Kidney (tissue), 14 donors: ENCODE data around the gene SNX15. TPM values are rescaled to one million over a fixed set of nuclear protein-coding genes. Genes with fewer than 3 reads are reported as not detected.

Experiments used
- DNase-seq, 5 donors: peaks; one replicate each; pipeline ENCODE4 v3.0.0-alpha.2; 2013 to 2020
- FAIRE-seq: peaks from 2 replicates; lab custom pipeline; 2012; peaks lifted over from hg19 to GRCh38; lab: Jason Lieb, UNC
- H3K27ac ChIP-seq, 2 donors: one replicate each; pipeline ENCODE4 v1.7.0; 2013; ENCODE audit warnings: low read depth in 2 of 2, low read length in 2 of 2, inconsistent platforms in 1 of 2
- H3K27me3 ChIP-seq: one replicate; pipeline ENCODE4 v1.7.1; 2013; ENCODE audit warnings: low read length, inconsistent platforms; ENCODE audit not compliant: control insufficient read depth, insufficient read depth
- H3K36me3 ChIP-seq, 3 donors: one replicate each; pipeline versions ENCODE4 v1.7.0 to v1.7.1; 2013; ENCODE audit warnings: low read length in 3 of 3, control low read depth in 1 of 3, inconsistent platforms in 1 of 3; ENCODE audit not compliant: insufficient read depth in 3 of 3, control insufficient read depth in 2 of 3
- H3K4me1 ChIP-seq, 3 donors: one replicate each; pipeline versions ENCODE4 v1.7.0 to v1.7.1; 2013; ENCODE audit warnings: low read length in 3 of 3, inconsistent platforms in 1 of 3, low read depth in 1 of 3; ENCODE audit not compliant: control insufficient read depth in 2 of 3, insufficient read depth in 2 of 3
- H3K4me3 ChIP-seq, 3 donors: one replicate each; pipeline versions ENCODE4 v1.7.0 to v1.8.1; 2013; ENCODE audit warnings: low read length in 3 of 3, control low read depth in 1 of 3, inconsistent platforms in 1 of 3
- H3K9ac ChIP-seq, 3 donors: one replicate each; pipeline versions ENCODE4 v1.7.0 to v1.7.1; 2013; ENCODE audit warnings: low read length in 3 of 3, control low read depth in 1 of 3, inconsistent platforms in 1 of 3
- H3K9me3 ChIP-seq, 3 donors: one replicate each; pipeline versions ENCODE4 v1.7.0 to v1.7.1; 2013; ENCODE audit warnings: low read length in 3 of 3, control low read depth in 1 of 3, inconsistent platforms in 1 of 3; ENCODE audit not compliant: control insufficient read depth in 2 of 3, insufficient read depth in 1 of 3
- CTCF ChIP-seq: IDR thresholded peaks from 3 replicates; pipeline ENCODE4 v1.5.1; 2012; ENCODE audit warnings: mild to moderate bottlenecking, moderate library complexity, borderline replicate concordance; ENCODE audit not compliant: insufficient read depth; ENCODE audit errors: extremely low read depth
- intact Hi-C: fragments of 100-400 bp; cut with DNase I; formaldehyde crosslinking; loops from one replicate; pipeline ENCODE4 v1.11.1; 2022
- polyA plus RNA-seq: library from polyadenylated mRNA; stranded (reverse); fragments of 350-450 nt; fragmentation: Illumina TruSeq; extraction: RNeasy Lipid Tissue Mini Kit (QIAGEN cat#74804); gene quantifications from one replicate; pipeline ENCODE4 v1.2.3, GENCODE V29; 2014; ENCODE audit warnings: low read depth, low replicate concordance; ENCODE audit not compliant: insufficient read depth
- total RNA-seq: library from RNA; stranded (reverse); fragmentation: NEBNext Ultra II Directional; extraction: Animal tissue kit (Norgen Biotek cat#: 25700); gene quantifications from one replicate; pipeline ENCODE4 v1.2.1, GENCODE V29; 2021
- donor health status: control.
- donor health status: control.
- donor health status: control.
- donor health status: control.
- donor health status: control.
- donor health status: DM: yes; HTN: yes; CAD: no.
- donor health status: Normal renal cell carcinoma (clear cell type).

SNX15 gene
- total and polyA plus RNA-seq, 2 donors from 2014 or later, result 27.7 to 29.6 TPM

- H3K9ac ChIP-seq, result no peak overlapping the region
- no peak for FAIRE-seq
Measured at GRCh38 chr11:65078151-65078550, 50.9 kb downstream of the SNX15 start.

DNA sequence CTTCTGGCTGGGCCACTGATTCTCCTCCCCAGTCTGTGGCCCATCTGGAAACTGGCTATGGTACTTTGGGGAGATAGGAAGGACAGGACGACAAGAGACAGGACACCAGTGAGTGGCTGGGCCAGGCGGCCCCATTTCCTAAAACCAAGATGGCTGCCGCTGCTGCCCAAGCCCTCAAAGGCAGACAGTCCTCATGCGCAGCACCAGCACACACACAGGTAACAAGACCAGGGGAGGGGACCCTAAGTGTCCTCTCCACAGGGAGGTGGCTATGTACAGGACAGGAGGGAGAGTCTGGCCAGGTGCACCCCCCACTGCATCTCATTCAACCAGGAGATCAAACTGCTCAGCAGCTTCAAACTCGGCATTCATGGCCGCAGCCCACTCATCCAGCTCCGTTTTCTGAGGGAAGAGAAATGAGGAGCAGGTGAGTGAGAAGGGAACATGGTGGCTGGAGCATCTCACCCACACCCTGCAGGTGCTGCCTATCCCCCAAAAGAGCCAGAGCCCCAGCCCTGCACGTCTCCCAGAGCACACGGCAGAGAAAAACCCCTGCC is 51.6 kb downstream of the SNX15 start:
- H3K27me3 ChIP-seq, result no peaks in the 10 kb centered on the region
- H3K9me3 ChIP-seq, result no peaks in the 10 kb centered on the region
- FAIRE-seq (no peak), DNase-seq (no peak)
- no peaks in the 10 kb centered on the region for H3K36me3 ChIP-seq
- no peak overlapping the region for H3K4me3 ChIP-seq
- intact Hi-C loops, result no loop called here
- no peak for TF ChIP-seq CTCF
- peaks cover 0 to 5% (median 4%) of the 10 kb centered on the region in 3 donors for H3K4me1 ChIP-seq
- no peak overlapping the region for H3K27ac ChIP-seq
- H3K9ac ChIP-seq, result no peak overlapping the region

More at GRCh38 chr11:65078151-65078550, 50.9 kb downstream of the SNX15 start:
- Histone ChIP-seq H3K4me3 (no peak overlapping the region), H3K4me1 (no peaks in the 10 kb centered on the region), H3K27me3 (no peaks in the 10 kb centered on the region), H3K9me3 (no peaks in the 10 kb centered on the region), H3K27ac (no peak overlapping the region), H3K36me3 (no peaks in the 10 kb centered on the region)
- TF ChIP-seq CTCF, result peak; percentile 51
- intact Hi-C loops, result no loop called here
- DNase-seq, result peak in 3 of 5 donors; percentile 20 to 37 (median 24)

DNA sequence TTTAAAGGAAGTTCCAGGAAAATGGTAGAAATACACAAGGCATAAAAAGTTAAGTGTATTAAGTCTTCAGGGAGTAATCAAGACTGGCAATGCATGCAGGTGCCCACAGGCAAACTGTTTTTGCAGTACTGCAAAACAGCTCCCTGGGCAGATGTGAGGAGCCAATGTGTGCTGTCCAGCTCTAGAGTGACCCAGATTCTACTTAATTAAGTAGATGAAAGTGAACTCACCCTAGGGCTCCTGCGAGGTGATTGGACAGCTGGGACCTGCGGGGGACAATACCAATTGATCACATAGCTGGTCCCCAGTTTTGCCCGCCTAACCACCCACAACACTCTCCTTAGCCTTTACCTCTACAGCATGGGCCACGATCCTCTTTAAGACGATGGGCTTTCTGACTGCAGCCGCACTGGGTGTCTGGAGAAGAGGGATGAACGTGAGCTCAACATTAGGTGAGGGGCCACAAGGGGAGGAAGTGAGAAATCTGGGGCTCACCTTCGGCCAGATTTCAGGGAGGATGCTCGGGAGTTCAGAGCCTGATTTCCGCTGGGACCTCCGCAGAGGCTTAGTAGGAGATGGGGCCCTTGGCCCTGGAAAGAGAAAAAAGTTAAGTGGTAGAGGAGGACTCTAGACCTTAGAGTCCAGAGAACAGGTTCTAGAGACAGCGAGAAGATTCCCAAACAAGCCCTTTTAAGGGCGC is 56.0 kb downstream of the SNX15 start:
- no peak for DNase-seq
- Histone ChIP-seq H3K9me3 (no peaks in the 10 kb centered on the region), H3K27me3 (no peaks in the 10 kb centered on the region), H3K9ac (peak overlapping the region in 2 of 3 donors; percentile 47 to 94), H3K36me3 (peaks cover 8 to 20% (median 12%) of the 10 kb centered on the region in 3 donors), H3K4me1 (peaks cover 0 to 18% (median 9%) of the 10 kb centered on the region in 3 donors), H3K4me3 (peak overlapping the region; percentile 56 to 97 (median 91)), H3K27ac (peak overlapping the region in 1 of 2 donors; percentile 95)
- intact Hi-C loops, result no loop called here
- FAIRE-seq, result no peak
- no peak for TF ChIP-seq CTCF
